Kidney (tissue), 14 donors: ENCODE results near the gene RDM1. TPM values are rescaled to one million over a fixed set of nuclear protein-coding genes. Genes with fewer than 3 reads are reported as not detected.

ENCODE experiments used
- DNase-seq, 5 donors: peaks; one replicate each; pipeline ENCODE4 v3.0.0-alpha.2; 2013 to 2020
- FAIRE-seq: peaks from 2 replicates; lab custom pipeline; 2012; peaks lifted over from hg19 to GRCh38; lab: Jason Lieb, UNC
- H3K27ac ChIP-seq, 2 donors: one replicate each; pipeline ENCODE4 v1.7.0; 2013; ENCODE audit warnings: low read depth in 2 of 2, low read length in 2 of 2, inconsistent platforms in 1 of 2
- H3K27me3 ChIP-seq: one replicate; pipeline ENCODE4 v1.7.1; 2013; ENCODE audit warnings: low read length, inconsistent platforms; ENCODE audit not compliant: control insufficient read depth, insufficient read depth
- H3K36me3 ChIP-seq, 3 donors: one replicate each; pipeline versions ENCODE4 v1.7.0 to v1.7.1; 2013; ENCODE audit warnings: low read length in 3 of 3, control low read depth in 1 of 3, inconsistent platforms in 1 of 3; ENCODE audit not compliant: insufficient read depth in 3 of 3, control insufficient read depth in 2 of 3
- H3K4me1 ChIP-seq, 3 donors: one replicate each; pipeline versions ENCODE4 v1.7.0 to v1.7.1; 2013; ENCODE audit warnings: low read length in 3 of 3, inconsistent platforms in 1 of 3, low read depth in 1 of 3; ENCODE audit not compliant: control insufficient read depth in 2 of 3, insufficient read depth in 2 of 3
- H3K4me3 ChIP-seq, 3 donors: one replicate each; pipeline versions ENCODE4 v1.7.0 to v1.8.1; 2013; ENCODE audit warnings: low read length in 3 of 3, control low read depth in 1 of 3, inconsistent platforms in 1 of 3
- H3K9ac ChIP-seq, 3 donors: one replicate each; pipeline versions ENCODE4 v1.7.0 to v1.7.1; 2013; ENCODE audit warnings: low read length in 3 of 3, control low read depth in 1 of 3, inconsistent platforms in 1 of 3
- H3K9me3 ChIP-seq, 3 donors: one replicate each; pipeline versions ENCODE4 v1.7.0 to v1.7.1; 2013; ENCODE audit warnings: low read length in 3 of 3, control low read depth in 1 of 3, inconsistent platforms in 1 of 3; ENCODE audit not compliant: control insufficient read depth in 2 of 3, insufficient read depth in 1 of 3
- intact Hi-C: fragments of 100-400 bp; cut with DNase I; formaldehyde crosslinking; loops from one replicate; pipeline ENCODE4 v1.11.1; 2022
- polyA plus RNA-seq: library from polyadenylated mRNA; stranded (reverse); fragments of 350-450 nt; fragmentation: Illumina TruSeq; extraction: RNeasy Lipid Tissue Mini Kit (QIAGEN cat#74804); gene quantifications from one replicate; pipeline ENCODE4 v1.2.3, GENCODE V29; 2014; ENCODE audit warnings: low read depth, low replicate concordance; ENCODE audit not compliant: insufficient read depth
- total RNA-seq: library from RNA; stranded (reverse); fragmentation: NEBNext Ultra II Directional; extraction: Animal tissue kit (Norgen Biotek cat#: 25700); gene quantifications from one replicate; pipeline ENCODE4 v1.2.1, GENCODE V29; 2021
- TF ChIP-seq, protein P1 (sequence below): IDR thresholded peaks from 3 replicates; pipeline ENCODE4 v1.5.1; 2012; ENCODE audit warnings: mild to moderate bottlenecking, moderate library complexity, borderline replicate concordance; ENCODE audit not compliant: insufficient read depth; ENCODE audit errors: extremely low read depth
- donor health status: control.
- donor health status: control.
- donor health status: control.
- donor health status: control.
- donor health status: control.
- donor health status: DM: yes; HTN: yes; CAD: no.
- donor health status: Normal renal cell carcinoma (clear cell type).

Gene RDM1
- total and polyA plus RNA-seq, 2 donors from 2014 or later: 0.56 TPM; not detected in 1

GRCh38 chr17:35907691-35908090, 22.9 kb downstream of the RDM1 start:
- Histone ChIP-seq H3K36me3 (no peaks in the 10 kb centered on the region), H3K9ac (no peak overlapping the region), H3K9me3 (no peaks in the 10 kb centered on the region), H3K4me1 (no peaks in the 10 kb centered on the region), H3K4me3 (no peak overlapping the region), H3K27ac (no peak overlapping the region), H3K27me3 (no peaks in the 10 kb centered on the region)
- intact Hi-C loops: no loop called here
- FAIRE-seq (no peak), DNase-seq (no peak)
- TF ChIP-seq, protein P1, sequence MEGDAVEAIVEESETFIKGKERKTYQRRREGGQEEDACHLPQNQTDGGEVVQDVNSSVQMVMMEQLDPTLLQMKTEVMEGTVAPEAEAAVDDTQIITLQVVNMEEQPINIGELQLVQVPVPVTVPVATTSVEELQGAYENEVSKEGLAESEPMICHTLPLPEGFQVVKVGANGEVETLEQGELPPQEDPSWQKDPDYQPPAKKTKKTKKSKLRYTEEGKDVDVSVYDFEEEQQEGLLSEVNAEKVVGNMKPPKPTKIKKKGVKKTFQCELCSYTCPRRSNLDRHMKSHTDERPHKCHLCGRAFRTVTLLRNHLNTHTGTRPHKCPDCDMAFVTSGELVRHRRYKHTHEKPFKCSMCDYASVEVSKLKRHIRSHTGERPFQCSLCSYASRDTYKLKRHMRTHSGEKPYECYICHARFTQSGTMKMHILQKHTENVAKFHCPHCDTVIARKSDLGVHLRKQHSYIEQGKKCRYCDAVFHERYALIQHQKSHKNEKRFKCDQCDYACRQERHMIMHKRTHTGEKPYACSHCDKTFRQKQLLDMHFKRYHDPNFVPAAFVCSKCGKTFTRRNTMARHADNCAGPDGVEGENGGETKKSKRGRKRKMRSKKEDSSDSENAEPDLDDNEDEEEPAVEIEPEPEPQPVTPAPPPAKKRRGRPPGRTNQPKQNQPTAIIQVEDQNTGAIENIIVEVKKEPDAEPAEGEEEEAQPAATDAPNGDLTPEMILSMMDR: no peak

DNA sequence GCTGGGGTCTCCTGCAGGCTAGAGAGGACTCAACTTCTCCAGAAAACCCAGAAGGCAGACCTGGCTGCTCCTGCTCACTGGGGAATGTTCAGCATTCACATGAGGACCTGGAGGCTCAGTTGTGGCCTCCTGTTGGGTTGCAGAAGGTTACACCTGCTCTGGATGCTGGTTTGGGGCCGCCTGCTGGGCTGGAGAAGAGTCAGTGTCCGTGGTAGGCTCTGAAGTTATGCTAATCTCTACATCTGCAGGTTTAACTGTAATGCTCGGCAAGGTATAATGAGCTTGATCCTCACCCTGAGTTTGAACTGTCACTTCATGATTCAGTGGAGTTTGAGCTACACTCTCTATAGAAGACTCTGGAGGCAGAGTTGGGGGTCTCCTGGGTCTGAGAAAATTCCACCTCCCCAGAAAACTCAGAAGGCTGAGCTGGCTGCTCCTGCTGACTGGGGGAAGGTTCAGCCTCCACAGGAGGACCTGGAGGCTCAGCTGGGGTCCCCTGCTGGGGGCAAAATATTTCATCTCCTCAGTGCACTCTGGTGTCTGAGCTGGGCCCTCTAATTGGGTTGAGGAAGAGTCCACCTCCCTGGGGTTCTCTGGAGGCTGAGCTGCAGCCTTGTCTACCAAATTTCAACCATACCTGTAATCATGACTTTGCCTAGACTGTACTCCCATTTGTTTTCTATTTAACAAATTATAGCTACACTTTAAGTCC, 23.5 kb downstream of the RDM1 start:
- FAIRE-seq: no peak

GRCh38 chr17:35906191-35906925, 24.2 kb downstream of the RDM1 start:
- intact Hi-C loops: no loop called here
- Histone ChIP-seq H3K4me1 (no peaks in the 10 kb centered on the region), H3K4me3 (no peak overlapping the region), H3K9me3 (no peaks in the 10 kb centered on the region), H3K27ac (no peak overlapping the region), H3K36me3 (no peaks in the 10 kb centered on the region), H3K27me3 (no peaks in the 10 kb centered on the region), H3K9ac (no peak overlapping the region)
- DNase-seq (peak in 4 of 5 donors; percentile 47 to 59 (median 52)), FAIRE-seq (no peak)
- TF ChIP-seq, protein P1: no peak

More for the DNA sequence above, 23.5 kb downstream of the RDM1 start:
- Histone ChIP-seq H3K36me3 (no peaks in the 10 kb centered on the region), H3K4me1 (no peaks in the 10 kb centered on the region), H3K27me3 (no peaks in the 10 kb centered on the region), H3K4me3 (no peak overlapping the region), H3K27ac (no peak overlapping the region), H3K9me3 (no peaks in the 10 kb centered on the region), H3K9ac (no peak overlapping the region)
- no peak for DNase-seq
- TF ChIP-seq, protein P1: no peak
- intact Hi-C loops: no loop called here
